HG03139 (cell line): ENCODE results near the gene PDCD11.
"Not testable (repeated sequence)": the region's sequence is repeated elsewhere in the genome, so short reads cannot be mapped to it uniquely, and the experiment has no call there.

Experiments used
- ATAC-seq: cut with Tn5 transposase; IDR thresholded peaks from one replicate; pipeline ENCODE4 v1.9.1; 2021; ENCODE audit not compliant: unreplicated experiment

The PDCD11 gene

DNA sequence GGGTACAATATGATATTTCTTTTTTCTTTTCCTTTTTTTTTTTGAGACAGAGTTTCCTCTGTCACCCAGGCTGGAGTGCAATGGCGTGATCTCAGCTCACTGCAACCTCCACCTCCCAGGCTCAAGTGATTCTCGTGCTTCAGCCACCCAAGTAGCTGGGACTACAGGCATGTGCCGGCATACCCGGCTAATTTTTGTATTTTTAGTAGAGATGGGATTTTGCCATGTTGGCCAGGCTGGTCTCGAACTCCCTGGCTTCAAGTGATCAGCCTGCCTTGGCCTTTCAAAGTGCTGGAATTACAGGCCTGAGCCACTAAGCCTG lies 20.7 kb downstream of the PDCD11 start:
- not testable (repeated sequence) for ATAC-seq

DNA sequence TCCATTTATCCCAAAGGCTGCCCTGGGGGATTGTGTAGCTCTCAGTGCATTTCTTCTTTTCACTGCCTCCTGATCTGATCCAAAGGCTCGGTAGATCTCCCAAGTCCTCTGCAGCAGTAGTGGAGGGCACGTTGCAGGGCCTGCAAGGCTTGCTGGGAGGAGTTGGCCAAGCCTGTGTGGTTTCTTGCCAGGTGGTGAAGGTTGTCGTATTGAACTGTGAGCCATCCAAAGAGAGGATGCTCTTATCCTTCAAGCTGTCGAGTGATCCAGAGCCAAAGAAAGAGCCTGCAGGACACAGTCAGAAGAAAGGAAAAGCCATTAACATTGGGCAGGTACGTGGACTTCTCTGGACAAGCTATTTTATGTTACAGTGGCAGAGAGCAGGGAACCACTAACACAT lies 21.2 kb downstream of the PDCD11 start:
- no peak for ATAC-seq

DNA sequence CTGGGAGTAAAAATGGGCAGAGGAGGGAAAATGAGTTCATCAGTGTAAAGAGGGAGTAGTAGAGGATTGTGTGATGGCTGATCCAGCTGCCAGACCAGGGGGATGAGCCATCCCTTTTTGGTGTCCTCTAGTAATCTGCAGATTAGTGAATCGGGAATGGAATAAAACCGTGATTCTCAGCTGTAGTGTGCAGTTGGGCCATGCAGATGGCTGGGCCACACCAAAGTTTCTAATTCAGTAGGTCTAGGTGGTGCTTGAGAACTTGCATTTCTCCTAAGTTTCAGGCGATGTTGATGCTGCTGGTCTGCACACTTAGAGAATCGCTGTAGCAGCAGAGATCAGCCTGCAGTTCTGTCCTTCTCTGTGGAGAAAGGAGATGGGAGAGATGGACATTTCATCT lies 22.7 kb downstream of the PDCD11 start:
- ATAC-seq = no peak

DNA sequence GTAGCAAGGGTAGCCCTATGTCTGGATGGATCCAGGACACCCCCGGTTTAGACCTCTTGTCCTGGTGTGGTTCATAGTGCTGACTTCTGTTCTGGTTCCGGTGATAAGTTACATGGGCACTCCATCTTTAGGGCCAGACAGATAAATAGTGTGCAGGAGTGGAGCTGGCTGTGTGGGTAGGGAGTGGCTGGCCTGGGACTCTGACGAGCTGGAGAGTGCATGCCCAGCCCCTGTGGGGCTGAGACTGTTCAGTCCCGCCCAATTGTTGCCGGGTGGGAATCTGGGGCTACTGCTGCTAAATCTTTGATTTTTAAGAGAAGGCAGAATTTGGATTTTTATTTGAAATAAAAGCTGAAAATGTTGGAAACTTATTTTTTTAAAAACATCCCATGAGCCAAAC lies 27.3 kb downstream of the PDCD11 start:
- no peak for ATAC-seq

DNA sequence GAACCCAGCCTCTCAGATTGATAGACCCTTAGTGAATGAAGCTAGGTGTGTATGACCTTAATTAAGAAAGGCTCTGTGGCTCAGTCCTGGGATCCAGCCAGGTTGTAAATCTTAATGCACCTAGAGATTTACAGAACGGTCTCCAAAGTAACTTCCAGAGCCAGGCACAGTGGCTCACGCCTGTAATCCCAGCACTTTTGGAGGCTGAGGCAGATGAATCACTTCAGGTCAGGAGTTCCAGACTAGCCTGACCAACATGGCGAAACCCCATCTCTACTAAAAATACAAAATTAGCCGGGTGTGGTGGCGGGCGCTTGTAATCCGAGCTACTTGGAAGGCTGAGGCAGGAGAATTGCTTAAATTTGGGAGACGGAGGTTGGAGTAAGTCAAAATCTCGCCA lies 31.4 kb downstream of the PDCD11 start:
- no peak for ATAC-seq

DNA sequence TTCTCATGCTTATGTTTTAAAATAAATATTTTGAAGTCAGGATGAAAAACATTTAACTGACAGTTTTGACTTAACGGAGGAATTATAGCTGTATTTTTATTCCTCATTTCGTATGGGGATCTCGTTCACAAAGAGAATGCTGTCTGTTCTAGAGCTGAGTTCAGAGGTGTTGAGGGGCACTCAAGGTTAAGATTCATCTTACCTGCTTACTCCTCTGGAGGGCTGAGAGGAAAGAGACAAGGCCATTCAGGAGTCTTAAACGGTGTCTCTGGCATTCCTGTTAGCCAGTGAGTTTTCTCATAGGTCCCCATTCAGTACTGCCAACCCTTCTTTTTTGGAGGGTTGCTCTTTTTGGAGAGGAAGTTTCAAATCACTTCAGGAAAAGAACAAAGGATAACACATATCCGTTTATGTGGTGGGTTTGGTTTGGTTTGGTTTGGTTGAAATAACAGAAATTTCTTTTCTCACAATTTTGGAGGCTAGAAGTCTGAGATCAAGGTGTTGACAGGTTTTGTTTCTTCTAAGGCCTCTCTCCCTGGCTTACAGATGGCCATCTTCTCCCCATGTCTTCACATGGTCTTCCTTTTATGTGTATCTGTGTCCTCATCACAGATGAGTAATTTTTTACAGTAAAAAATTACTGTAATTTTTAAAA lies 32.7 kb downstream of the PDCD11 start:
- no peak for ATAC-seq

DNA sequence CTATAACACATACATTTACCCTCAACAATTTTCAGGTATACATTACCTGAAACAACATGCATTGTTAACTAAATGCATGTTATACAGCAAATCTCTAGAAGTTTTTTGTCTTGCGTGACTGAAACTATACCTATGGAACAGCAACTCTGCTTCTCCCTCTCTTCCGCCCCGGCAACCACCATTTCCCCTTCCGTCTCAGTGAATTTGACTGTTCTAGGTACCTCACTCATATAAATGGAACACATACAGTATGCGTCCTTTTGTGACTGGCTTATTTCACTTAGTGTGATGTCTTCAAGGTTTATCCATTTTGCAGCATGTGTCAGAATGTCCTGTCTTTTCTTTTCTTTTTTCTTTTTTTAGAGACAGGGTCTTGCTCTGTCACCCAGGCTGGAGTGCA lies 33.2 kb downstream of the PDCD11 start:
- ATAC-seq = no peak

DNA sequence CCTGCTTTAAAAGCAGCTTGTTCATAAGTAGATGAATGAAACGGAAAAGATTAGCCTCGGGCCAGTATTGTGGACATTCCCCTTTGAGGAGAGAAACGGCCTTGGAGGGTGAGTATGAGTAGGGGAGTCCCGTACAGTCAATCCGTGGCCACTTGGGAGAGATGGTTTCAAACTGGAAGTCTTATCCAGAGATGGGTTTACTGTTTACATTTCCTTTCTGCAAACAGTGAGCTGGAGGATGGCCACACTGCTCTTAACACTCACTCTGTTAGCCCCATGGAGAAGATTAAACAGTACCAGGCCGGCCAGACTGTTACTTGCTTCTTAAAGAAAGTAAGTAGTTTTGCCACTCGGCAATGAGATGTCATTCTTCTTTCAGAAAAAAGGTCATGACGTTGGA lies 35.5 kb downstream of the PDCD11 start:
- no peak for ATAC-seq

DNA sequence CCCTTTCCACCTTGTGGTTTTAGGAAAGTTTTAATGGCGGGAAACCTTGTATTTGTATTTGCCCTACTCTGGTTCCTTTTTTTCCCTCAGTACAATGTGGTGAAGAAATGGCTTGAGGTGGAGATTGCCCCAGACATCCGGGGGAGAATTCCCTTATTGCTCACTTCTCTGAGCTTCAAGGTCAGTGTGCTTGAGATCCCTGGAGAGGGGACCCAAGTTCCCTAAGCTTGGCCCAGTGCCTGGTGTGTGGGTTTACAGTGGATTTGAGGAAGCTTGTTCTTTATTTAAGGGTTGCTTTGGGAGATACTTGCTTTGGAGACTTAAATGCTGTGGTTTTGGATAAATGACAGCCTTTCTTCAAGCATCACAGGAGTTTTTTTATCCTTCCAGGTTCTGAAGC lies 37.4 kb downstream of the PDCD11 start:
- ATAC-seq = no peak

DNA sequence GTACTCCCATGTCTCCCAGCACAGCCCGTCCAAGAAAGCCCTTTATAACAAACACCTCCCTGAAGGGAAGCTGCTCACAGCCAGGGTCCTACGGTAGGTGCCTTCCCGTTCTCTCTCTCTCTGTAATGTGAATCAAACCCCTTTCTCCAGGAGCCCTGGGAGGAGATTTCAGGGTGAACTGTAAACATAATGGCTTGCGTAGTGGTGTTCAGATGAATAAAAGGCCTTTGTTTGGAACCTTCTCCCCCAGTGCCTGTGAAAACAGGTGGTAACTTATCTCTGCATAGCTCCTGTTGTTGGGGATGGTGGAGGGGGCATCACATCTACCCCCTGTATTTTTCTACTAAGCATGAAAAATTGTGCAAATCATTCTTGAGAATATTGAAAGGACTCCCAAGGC lies 43.4 kb downstream of the PDCD11 start:
- ATAC-seq = no peak

DNA sequence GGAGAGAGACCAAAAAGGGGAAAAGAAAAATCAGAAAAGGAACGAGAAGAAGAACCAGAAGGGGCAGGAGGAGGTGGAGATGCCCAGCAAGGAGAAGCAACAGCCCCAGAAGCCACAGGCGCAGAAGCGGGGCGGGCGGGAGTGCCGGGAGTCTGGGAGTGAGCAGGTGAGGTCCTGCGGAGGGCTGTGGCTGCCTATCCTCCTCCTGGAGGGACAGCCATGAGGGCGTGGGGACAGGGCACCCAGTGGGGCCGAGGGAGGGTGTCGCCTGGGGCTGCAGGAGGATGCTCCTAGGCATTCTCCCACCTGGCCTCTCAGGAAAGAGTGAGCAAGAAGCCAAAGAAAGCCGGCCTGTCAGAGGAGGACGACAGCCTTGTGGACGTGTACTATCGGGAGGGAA lies 44.0 kb downstream of the PDCD11 start:
- no peak for ATAC-seq

DNA sequence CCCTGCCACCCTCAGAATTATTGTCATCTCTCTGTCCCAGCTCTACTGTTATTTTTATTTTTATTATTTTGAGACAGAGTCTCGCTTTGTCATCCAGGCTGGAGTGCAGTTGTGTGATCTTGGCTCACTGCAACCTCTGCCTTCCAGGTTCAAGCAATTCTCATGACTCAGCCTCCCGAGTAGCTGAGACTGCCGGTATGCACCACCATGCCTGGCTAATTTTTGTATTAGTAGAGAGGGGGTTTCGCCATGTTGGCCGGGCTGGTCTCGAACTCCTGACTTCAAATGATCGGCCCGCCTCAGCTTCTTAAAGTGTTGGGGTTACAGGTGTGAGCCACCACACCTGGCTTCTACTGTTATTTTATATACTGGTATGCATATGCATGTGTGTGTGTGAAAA lies 44.8 kb downstream of the PDCD11 start:
- no peak for ATAC-seq

DNA sequence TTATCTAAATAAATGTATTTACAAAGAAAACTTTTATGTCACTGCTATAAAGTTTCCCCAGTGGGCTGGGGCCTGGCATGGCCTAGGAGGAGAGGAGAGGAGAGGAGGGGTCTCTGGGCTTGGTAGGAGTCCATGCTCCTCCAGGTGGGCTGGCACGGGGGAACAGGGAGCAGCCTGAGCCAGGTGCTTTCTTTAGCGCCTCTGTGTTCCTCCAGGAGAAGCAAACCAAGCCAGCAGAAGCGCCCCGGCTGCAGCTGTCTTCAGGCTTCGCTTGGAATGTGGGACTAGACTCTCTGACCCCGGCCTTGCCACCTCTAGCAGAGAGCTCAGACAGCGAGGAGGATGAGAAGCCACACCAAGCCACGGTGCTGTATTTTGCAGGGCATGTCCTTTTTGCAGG lies 45.2 kb downstream of the PDCD11 start:
- no peak for ATAC-seq

DNA sequence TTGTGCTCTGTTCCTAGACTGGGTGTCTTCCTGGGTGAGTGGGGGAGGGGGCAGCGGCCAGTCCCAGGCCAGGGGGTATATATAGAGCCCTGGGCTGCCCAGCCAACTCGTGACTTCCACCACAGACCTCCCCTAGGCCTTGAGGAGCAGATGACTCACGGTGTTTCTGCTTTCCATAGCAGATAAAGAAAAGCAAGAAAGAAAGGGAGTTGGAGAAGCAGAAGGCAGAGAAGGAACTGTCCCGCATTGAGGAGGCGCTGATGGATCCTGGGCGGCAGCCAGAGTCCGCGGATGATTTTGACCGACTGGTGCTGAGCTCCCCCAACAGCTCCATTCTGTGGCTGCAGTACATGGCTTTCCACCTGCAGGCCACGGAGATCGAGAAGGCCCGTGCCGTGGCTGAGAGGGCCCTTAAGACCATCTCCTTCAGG lies 45.6 kb downstream of the PDCD11 start:
- ATAC-seq = no peak

DNA sequence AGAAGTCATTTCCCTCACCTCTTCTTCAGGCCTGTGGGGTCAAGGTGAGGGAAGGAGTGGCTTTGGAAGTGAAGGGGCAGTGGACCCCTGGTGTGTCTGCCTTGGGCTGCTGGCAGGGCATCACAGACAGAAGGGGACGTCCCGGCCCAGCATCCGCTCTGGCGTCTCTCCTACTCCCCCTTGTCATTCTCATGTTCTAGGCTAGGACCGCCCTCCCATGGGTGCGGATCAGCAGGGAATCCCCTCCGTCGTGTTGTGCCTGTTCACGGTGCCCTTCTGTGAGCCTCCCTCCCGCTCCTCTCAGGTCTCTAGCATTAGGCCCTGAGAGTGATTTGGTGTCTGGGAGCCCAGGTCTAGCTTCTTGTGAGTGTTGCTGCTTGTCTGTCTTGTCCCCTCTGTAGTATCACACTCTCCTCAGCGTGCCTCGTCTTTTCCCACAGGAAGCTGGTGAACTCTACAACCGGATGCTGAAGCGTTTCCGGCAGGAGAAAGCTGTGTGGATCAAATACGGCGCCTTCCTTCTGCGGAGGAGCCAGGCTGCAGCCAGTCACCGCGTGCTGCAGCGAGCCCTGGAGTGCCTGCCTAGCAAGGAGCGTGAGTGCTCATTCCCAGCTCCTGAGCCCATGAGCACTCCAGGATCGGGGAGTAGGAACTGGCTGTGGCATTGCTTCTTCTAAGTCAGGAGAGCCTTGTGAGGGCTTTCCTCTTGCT lies 47.2 kb downstream of the PDCD11 start:
- no peak for ATAC-seq

DNA sequence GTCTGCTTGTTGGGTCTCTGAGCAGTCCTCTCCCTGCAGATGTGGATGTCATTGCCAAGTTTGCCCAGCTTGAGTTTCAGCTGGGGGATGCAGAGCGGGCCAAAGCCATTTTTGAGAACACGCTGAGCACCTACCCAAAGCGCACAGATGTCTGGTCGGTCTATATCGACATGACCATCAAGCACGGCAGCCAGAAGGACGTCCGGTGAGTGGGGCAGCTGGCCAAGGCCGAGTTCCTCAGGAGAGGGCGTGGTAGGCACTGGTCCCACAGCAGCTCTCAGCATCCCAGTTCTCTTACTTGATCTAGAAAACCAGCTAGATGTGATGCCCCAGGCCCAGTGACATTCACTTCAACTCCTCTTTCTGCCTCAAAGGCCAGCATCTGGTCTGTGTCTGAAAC lies 48.1 kb downstream of the PDCD11 start:
- ATAC-seq = no peak

DNA sequence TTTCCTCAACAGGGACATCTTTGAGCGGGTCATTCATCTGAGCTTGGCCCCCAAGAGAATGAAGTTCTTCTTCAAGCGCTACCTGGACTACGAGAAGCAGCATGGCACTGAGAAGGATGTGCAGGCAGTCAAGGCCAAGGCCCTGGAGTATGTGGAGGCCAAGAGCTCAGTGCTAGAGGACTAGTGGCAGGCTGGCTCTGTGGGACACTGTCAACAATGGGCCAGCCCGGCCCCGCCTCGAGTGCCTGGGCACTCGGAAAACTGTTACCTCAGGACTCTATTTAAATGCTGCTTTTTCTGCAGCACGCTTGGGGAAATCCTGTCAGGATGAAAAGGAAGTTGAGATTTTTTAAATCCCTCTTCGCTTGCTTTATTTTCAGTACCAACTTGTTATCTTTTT lies 48.9 kb downstream of the PDCD11 start:
- no peak for ATAC-seq

DNA sequence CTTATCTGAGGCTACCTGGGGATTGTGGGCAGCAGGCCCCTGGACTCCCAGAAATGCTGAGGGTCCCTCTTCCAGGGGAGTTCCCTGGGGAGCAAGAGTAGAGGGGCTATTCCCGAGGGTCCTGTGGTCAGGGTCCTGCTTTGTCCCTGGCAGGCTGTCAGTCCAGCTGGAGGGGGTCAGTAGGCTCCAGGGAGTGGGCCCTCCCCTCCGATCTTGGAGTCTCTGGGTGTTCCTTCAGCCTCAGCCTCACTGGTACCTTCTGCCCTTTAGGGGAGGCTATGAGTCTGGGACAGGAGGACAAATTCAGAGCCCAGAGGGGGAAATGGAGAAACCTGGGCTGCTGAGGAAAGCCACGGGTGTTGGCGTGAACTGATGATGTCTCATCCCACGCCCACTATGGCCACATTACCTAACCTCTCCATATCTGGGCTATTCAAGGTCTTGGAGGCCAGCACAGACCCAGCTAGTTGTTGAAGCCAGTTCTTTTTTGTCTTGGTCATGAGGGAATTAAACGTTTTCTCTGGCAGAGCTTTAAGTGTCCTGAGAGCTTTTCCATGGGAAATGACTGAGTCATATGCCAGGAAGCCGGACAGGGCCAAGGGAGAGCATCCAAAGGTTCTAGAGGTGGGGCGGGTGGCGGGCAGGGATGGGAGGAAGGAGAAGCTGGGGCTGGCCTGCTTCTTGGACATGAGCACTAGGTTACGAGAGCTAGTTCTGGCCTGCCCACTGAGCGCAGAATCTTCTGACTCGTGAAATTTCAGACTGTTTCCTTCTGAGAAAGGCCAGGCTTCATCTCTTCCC lies 49.5 kb downstream of the PDCD11 start:
- no peak for ATAC-seq

DNA sequence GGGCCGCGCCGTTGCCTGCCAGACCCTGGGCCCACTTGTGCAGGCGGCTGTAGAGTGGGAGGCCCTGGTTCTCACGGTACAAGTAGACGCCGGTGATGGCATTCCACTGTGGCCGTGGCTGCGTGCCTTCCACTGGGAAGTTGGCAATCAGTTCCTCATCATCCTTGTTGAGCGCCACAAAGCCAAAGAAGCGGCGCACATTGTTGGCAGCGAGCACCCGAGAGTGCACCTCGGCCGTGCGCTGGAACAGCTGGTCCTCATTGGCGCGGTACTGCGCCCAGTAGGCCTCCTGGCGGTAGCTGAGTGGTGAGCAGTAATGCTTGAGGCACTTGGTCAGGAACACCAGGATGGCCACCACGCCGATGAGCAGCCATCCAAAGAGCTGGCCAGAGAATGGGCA lies 50.8 kb downstream of the PDCD11 start:
- ATAC-seq = no peak

DNA sequence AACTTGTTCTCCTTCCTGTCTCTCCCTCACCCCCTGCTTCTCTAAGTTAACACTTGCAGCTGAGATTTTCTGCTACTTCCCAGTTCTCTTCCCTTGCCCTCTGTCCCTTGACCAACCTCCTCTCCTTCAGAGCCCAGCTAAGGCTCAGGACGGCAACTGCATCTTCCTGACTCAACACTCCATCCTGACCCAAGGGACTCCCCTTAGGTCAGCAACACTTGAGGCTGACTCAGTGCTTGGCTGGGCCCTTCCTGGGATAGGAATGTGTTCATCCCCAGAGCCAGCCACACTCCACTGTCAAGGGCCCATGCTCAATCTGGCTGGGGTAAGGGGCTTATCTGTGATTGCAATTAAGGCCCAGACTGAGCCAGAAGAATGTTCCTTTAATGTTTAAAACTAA lies 52.3 kb downstream of the PDCD11 start:
- no peak for ATAC-seq

DNA sequence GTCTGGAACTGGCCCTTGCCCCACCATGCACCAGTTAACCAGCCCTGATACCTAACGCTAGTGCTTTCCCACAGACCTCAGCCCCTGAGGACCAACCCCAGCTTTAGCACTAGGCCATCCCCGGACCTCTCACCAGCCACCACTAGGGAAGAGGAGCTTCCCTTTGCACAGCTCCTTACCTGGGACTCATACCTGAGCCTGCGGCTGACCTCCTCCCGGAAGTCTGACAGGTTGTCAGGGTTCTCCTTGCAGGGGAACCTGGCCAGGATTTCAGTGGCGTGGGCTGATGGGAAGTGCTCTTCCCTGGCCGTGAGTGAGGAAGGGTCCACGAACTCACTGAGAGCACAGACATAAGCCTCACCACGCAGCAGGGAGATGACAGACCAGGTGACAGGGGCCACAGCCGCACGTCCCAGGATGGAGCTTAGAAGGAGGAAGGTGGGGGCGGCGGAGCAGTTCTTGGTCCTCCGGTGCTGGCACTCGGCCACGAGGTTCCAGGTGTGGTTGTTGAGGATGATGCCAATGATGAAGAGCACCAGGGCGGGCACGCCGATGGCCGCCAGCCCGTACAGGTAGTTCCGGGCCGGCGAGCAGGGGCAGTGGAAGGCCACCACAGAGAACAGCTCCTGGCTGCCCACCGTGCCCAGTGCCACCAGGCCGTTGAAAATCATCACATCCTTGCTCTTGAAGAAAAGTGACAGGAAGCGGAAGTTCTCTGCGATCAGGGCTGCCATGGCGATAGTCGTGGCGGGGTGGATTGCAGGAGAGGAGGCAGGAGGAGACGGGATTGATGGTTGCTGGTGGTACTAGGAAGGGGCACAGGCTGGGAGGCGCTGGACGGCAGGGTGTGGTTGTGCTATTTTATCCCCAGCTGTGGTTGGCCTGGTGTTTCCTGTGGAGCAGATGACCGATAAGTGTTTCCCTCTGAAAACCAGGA lies 53.0 kb downstream of the PDCD11 start:
- ATAC-seq = no peak
